ENCODE data around the gene RPH3AL. TPM values are rescaled to one million over a fixed set of nuclear protein-coding genes. Genes with fewer than 3 reads are reported as not detected.
"Not testable (repeated sequence)": the region's sequence is repeated elsewhere in the genome, so short reads cannot be mapped to it uniquely, and the experiment has no call there.

The RPH3AL gene
- total RNA-seq, 2 experiments from 2014 or later, result 1.7 to 3.0 TPM

GRCh38 chr17:323721-324571 is 28.7 kb downstream of the RPH3AL start:
- Mint-ChIP-seq H3K4me1 (ENCODE audit: low read depth) (no peaks in the 10 kb centered on the region), H3K27ac (no peak overlapping the region), H3K4me3 (no peak overlapping the region), H3K36me3 (no peaks in the 10 kb centered on the region), H3K9me3 (no peaks in the 10 kb centered on the region), H3K27me3 (no peaks in the 10 kb centered on the region)
- no peak for DNase-seq
- ChIA-PET CTCF (no interaction called here), POLR2A (no interaction called here)
- intact Hi-C loops (cut with micrococcal nuclease), result no loop called here

GRCh38 chr17:323181-323580 is 29.4 kb downstream of the RPH3AL start:
- no peak overlapping the region for H3K27ac Mint-ChIP-seq
- H3K27me3 Mint-ChIP-seq, result no peaks in the 10 kb centered on the region
- CTCF ChIA-PET, result no interaction called here
- no peaks in the 10 kb centered on the region for H3K9me3 Mint-ChIP-seq
- H3K36me3 Mint-ChIP-seq, result no peaks in the 10 kb centered on the region
- no peaks in the 10 kb centered on the region for H3K4me1 Mint-ChIP-seq (ENCODE audit: low read depth)
- H3K4me3 Mint-ChIP-seq, result no peak overlapping the region
- POLR2A ChIA-PET, result no interaction called here
- DNase-seq, result no peak
- intact Hi-C loops (cut with micrococcal nuclease), result no loop called here

- no peak for DNase-seq
- intact Hi-C loops (cut with micrococcal nuclease), result no loop called here
- CTCF ChIA-PET, result no interaction called here
- Mint-ChIP-seq H3K4me1 (ENCODE audit: low read depth) (no peaks in the 10 kb centered on the region), H3K9me3 (no peaks in the 10 kb centered on the region), H3K27ac (no peak overlapping the region), H3K27me3 (no peaks in the 10 kb centered on the region), H3K36me3 (no peaks in the 10 kb centered on the region), H3K4me3 (no peak overlapping the region)
- POLR2A ChIA-PET, result no interaction called here
Observed at GRCh38 chr17:322006-322780, 30.4 kb downstream of the RPH3AL start.

- intact Hi-C loops (cut with micrococcal nuclease), result no loop called here
- no peaks in the 10 kb centered on the region for H3K4me1 Mint-ChIP-seq (ENCODE audit: low read depth)
- CTCF ChIA-PET, result no interaction called here
- no peak overlapping the region for H3K4me3 Mint-ChIP-seq
- no peaks in the 10 kb centered on the region for H3K27me3 Mint-ChIP-seq
- POLR2A ChIA-PET, result no interaction called here
- no peaks in the 10 kb centered on the region for H3K36me3 Mint-ChIP-seq
- no peak overlapping the region for H3K27ac Mint-ChIP-seq
- no peak for DNase-seq
- H3K9me3 Mint-ChIP-seq, result no peaks in the 10 kb centered on the region
Observed at GRCh38 chr17:321386-321941, 31.1 kb downstream of the RPH3AL start.

- no peak for DNase-seq
- ChIA-PET CTCF (no interaction called here), POLR2A (no interaction called here)
- no peaks in the 10 kb centered on the region for H3K9me3 Mint-ChIP-seq
- intact Hi-C loops (cut with micrococcal nuclease), result no loop called here
- H3K4me1 Mint-ChIP-seq (ENCODE audit: low read depth), result no peaks in the 10 kb centered on the region
- H3K4me3 Mint-ChIP-seq, result no peak overlapping the region
- no peaks in the 10 kb centered on the region for H3K27me3 Mint-ChIP-seq
- H3K36me3 Mint-ChIP-seq, result no peaks in the 10 kb centered on the region
- no peak overlapping the region for H3K27ac Mint-ChIP-seq
Observed at GRCh38 chr17:320809-321385, 31.7 kb downstream of the RPH3AL start.

- ChIA-PET POLR2A (no interaction called here), CTCF (no interaction called here)
- Mint-ChIP-seq H3K4me3 (no peak overlapping the region), H3K4me1 (ENCODE audit: low read depth) (no peaks in the 10 kb centered on the region), H3K27ac (no peak overlapping the region), H3K27me3 (no peaks in the 10 kb centered on the region), H3K36me3 (no peaks in the 10 kb centered on the region), H3K9me3 (no peaks in the 10 kb centered on the region)
- intact Hi-C loops (cut with micrococcal nuclease), result no loop called here
- DNase-seq, result no peak
Observed at GRCh38 chr17:320139-320538, 32.5 kb downstream of the RPH3AL start.

GRCh38 chr17:319266-319665 is 33.3 kb downstream of the RPH3AL start:
- no peaks in the 10 kb centered on the region for H3K36me3 Mint-ChIP-seq
- H3K27ac Mint-ChIP-seq, result no peak overlapping the region
- ChIA-PET CTCF (no interaction called here), POLR2A (no interaction called here)
- no peak overlapping the region for H3K4me3 Mint-ChIP-seq
- H3K27me3 Mint-ChIP-seq, result no peaks in the 10 kb centered on the region
- DNase-seq, result no peak
- peaks cover 4% of the 10 kb centered on the region for H3K9me3 Mint-ChIP-seq
- intact Hi-C loops (cut with micrococcal nuclease), result no loop called here
- H3K4me1 Mint-ChIP-seq (ENCODE audit: low read depth), result no peaks in the 10 kb centered on the region

- POLR2A ChIA-PET; H3K27me3 Mint-ChIP-seq; DNase-seq; H3K4me3 Mint-ChIP-seq; H3K27ac Mint-ChIP-seq; H3K4me1 Mint-ChIP-seq (ENCODE audit: low read depth); H3K36me3 Mint-ChIP-seq; intact Hi-C loops (cut with micrococcal nuclease); CTCF ChIA-PET; H3K9me3 Mint-ChIP-seq: not testable (repeated sequence)
Observed at GRCh38 chr17:317070-317469, 35.5 kb downstream of the RPH3AL start.

- CTCF ChIA-PET; H3K4me3 Mint-ChIP-seq; H3K9me3 Mint-ChIP-seq; intact Hi-C loops (cut with micrococcal nuclease); H3K4me1 Mint-ChIP-seq (ENCODE audit: low read depth); DNase-seq; H3K27me3 Mint-ChIP-seq; POLR2A ChIA-PET; H3K27ac Mint-ChIP-seq; H3K36me3 Mint-ChIP-seq: not testable (repeated sequence)
Observed at GRCh38 chr17:315399-315798, 37.2 kb downstream of the RPH3AL start.

GRCh38 chr17:314614-314944 is 38.0 kb downstream of the RPH3AL start:
- H3K27me3 Mint-ChIP-seq; H3K4me3 Mint-ChIP-seq; POLR2A ChIA-PET; H3K4me1 Mint-ChIP-seq (ENCODE audit: low read depth); DNase-seq; H3K27ac Mint-ChIP-seq; H3K9me3 Mint-ChIP-seq; CTCF ChIA-PET; H3K36me3 Mint-ChIP-seq; intact Hi-C loops (cut with micrococcal nuclease): not testable (repeated sequence)

- intact Hi-C loops (cut with micrococcal nuclease), result no loop called here
- no peaks in the 10 kb centered on the region for H3K27me3 Mint-ChIP-seq
- H3K4me1 Mint-ChIP-seq (ENCODE audit: low read depth), result no peaks in the 10 kb centered on the region
- no peak overlapping the region for H3K27ac Mint-ChIP-seq
- peaks cover 4% of the 10 kb centered on the region for H3K9me3 Mint-ChIP-seq
- DNase-seq, result no peak
- H3K4me3 Mint-ChIP-seq, result no peak overlapping the region
- POLR2A ChIA-PET, result no interaction called here
- no peaks in the 10 kb centered on the region for H3K36me3 Mint-ChIP-seq
- CTCF ChIA-PET, result no interaction called here
Observed at GRCh38 chr17:313911-314613, 38.5 kb downstream of the RPH3AL start.

GRCh38 chr17:313231-313630 is 39.4 kb downstream of the RPH3AL start:
- intact Hi-C loops (cut with micrococcal nuclease), result no loop called here
- Mint-ChIP-seq H3K9me3 (peaks cover 4% of the 10 kb centered on the region), H3K27ac (no peak overlapping the region), H3K4me3 (no peak overlapping the region), H3K36me3 (no peaks in the 10 kb centered on the region), H3K27me3 (no peaks in the 10 kb centered on the region), H3K4me1 (ENCODE audit: low read depth) (no peaks in the 10 kb centered on the region)
- CTCF ChIA-PET, result no interaction called here
- POLR2A ChIA-PET, result no interaction called here
- DNase-seq, result no peak
